ENCODE data around the gene ANXA2R.
A peak's percentile ranks its signal among the peaks of the same experiment; 100 is the strongest.

ANXA2R gene

GRCh38 chr5:43024217-43024616 is 15.9 kb downstream of the ANXA2R start:
- no peak for DNase-seq (ENCODE audit: extremely low read depth, low read depth)
- TF ChIP-seq, protein P1, sequence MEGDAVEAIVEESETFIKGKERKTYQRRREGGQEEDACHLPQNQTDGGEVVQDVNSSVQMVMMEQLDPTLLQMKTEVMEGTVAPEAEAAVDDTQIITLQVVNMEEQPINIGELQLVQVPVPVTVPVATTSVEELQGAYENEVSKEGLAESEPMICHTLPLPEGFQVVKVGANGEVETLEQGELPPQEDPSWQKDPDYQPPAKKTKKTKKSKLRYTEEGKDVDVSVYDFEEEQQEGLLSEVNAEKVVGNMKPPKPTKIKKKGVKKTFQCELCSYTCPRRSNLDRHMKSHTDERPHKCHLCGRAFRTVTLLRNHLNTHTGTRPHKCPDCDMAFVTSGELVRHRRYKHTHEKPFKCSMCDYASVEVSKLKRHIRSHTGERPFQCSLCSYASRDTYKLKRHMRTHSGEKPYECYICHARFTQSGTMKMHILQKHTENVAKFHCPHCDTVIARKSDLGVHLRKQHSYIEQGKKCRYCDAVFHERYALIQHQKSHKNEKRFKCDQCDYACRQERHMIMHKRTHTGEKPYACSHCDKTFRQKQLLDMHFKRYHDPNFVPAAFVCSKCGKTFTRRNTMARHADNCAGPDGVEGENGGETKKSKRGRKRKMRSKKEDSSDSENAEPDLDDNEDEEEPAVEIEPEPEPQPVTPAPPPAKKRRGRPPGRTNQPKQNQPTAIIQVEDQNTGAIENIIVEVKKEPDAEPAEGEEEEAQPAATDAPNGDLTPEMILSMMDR (IDR thresholded peaks at IDR 0.05; ENCODE audit: low read depth, low read length, missing control alignments), result no peak
- H3K4me3 ChIP-seq (replicated peaks; ENCODE audit: low read depth, low read length), result no peak overlapping the region

DNA sequence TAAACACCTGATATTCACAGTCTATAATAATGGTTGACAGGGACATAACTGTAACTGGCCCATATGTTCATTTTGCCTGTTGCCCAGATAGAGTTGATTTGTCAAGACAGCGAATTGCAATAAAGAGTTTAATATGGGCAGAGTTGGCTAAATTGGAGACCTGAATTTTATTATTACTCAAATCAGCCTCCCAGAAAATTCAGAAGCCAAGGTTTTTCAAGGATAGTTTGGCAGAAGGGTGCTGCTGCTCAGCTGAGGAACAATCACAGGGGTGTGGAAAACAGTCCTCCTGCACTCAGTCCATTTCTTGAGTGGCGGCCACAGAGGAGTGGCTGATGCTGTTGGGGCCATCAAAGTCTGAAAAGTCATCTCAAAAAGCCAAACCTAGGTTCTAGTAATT is 19.0 kb downstream of the ANXA2R start:
- no peak for DNase-seq (ENCODE audit: extremely low read depth, low read depth)
- no peak overlapping the region for H3K4me3 ChIP-seq (replicated peaks; ENCODE audit: low read depth, low read length)
- TF ChIP-seq, protein P1 (IDR thresholded peaks at IDR 0.05; ENCODE audit: low read depth, low read length, missing control alignments), result no peak

- peak overlapping the region; percentile 60 for H3K4me3 ChIP-seq (replicated peaks; ENCODE audit: low read depth, low read length)
- no peak for DNase-seq (ENCODE audit: extremely low read depth, low read depth)
- TF ChIP-seq, protein P1 (IDR thresholded peaks at IDR 0.05; ENCODE audit: low read depth, low read length, missing control alignments), result no peak
These were observed 19.7 kb downstream of the ANXA2R start for GRCh38 chr5:43020399-43020746.

DNA sequence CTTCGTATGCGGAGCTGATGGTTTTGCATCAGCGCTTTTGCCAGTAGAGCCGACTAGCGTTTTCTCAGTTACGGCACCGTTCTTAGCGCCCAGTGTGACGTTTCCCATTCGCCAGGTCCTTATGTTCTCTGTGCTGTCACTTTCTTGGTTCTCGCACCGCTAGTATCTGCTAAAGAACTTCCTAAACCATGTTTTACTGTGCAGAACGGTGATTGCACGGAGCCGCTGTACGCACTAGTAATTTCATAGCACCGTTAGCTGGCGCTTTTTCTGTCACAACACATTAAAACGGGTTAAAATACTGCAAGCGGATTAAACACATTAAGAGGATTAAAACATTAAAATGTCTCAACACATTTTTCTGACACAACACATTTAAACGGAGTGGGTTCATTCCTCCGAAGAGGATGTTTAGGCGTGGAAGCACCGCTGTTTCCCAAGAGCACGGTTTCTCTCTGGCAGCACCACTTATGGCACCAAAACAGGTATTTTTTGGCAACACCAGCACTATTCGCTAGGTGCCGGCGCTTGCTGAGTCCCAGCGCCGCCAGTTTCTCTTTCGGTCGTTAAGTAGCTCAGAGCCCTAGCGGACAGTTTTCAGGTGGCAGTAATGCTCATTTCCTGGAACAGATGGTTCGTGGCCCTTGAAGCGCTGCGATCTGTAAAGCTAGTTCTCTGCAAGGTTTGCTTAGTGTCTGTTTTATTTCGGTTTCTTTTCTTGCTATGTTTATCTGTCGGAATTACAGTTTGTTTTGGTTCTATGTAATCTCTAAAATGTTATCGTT is 20.3 kb downstream of the ANXA2R start:
- DNase-seq (ENCODE audit: extremely low read depth, low read depth), result no peak
- TF ChIP-seq, protein P1 (IDR thresholded peaks at IDR 0.05; ENCODE audit: low read depth, low read length, missing control alignments), result peak; percentile 15
- peak overlapping the region; percentile 60 for H3K4me3 ChIP-seq (replicated peaks; ENCODE audit: low read depth, low read length)

DNA sequence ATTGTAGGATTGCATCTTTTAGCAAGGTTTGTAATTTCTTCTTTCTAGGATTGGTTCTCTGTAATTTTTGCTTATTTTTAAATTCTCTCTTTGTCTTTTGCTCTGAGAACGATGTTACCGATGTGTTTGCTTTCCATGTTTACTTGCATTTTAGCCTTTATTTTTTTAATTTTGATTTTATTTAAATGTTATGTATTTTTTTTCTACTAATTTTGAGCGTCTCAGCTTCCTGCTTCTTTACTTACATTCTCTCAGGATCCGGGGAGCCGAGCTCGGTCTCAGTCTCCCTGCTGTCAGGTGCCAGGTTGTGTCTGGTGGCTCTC is 20.9 kb downstream of the ANXA2R start:
- H3K4me3 ChIP-seq (replicated peaks; ENCODE audit: low read depth, low read length), result peak overlapping the region; percentile 60
- TF ChIP-seq, protein P1 (IDR thresholded peaks at IDR 0.05; ENCODE audit: low read depth, low read length, missing control alignments), result no peak
- DNase-seq (ENCODE audit: extremely low read depth, low read depth), result no peak

- TF ChIP-seq, protein P1 (IDR thresholded peaks at IDR 0.05; ENCODE audit: low read depth, low read length, missing control alignments), result no peak
- H3K4me3 ChIP-seq (replicated peaks; ENCODE audit: low read depth, low read length), result peak overlapping the region; percentile 60
- DNase-seq (ENCODE audit: extremely low read depth, low read depth), result no peak
These were observed 22.7 kb downstream of the ANXA2R start for GRCh38 chr5:43017428-43017815.
